ENCODE results near the gene ZNF207. TPM values are rescaled to one million over a fixed set of nuclear protein-coding genes. Genes with fewer than 3 reads are reported as not detected.
"Not testable (repeated sequence)": the region's sequence is repeated elsewhere in the genome, so short reads cannot be mapped to it uniquely, and the experiment has no call there.

Gene ZNF207
- total and polyA plus RNA-seq, 2 donors = 82.0 to 241 TPM

GRCh38 chr17:32385121-32385520 lies 35.2 kb downstream of the ZNF207 start:
- H3K36me3 ChIP-seq (ENCODE audit: insufficient read depth) = peaks cover 4% of the 10 kb centered on the region
- WGBS = 64% methylated on average over 7 of the region's 7 CpGs
- no peak overlapping the region for H3K27ac ChIP-seq (ENCODE audit: low read depth)
- DNase-seq (ENCODE audit: extremely low spot score) = no peak
- no peak overlapping the region for H3K4me3 ChIP-seq (ENCODE audit: low read depth, low read length)
- H3K4me1 ChIP-seq (ENCODE audit: insufficient read depth) = no peaks in the 10 kb centered on the region

GRCh38 chr17:32385971-32386370 lies 36.0 kb downstream of the ZNF207 start:
- no peak overlapping the region for H3K4me3 ChIP-seq (ENCODE audit: low read depth, low read length)
- peaks cover 3% of the 10 kb centered on the region for H3K36me3 ChIP-seq (ENCODE audit: insufficient read depth)
- DNase-seq (ENCODE audit: extremely low spot score) = no peak
- H3K4me1 ChIP-seq (ENCODE audit: insufficient read depth) = no peaks in the 10 kb centered on the region
- 88% methylated on average over 5 of the region's 5 CpGs for WGBS
- no peak overlapping the region for H3K27ac ChIP-seq (ENCODE audit: low read depth)

GRCh38 chr17:32386844-32387243 lies 36.9 kb downstream of the ZNF207 start:
- Histone ChIP-seq H3K4me3 (ENCODE audit: low read depth, low read length) (no peak overlapping the region), H3K36me3 (ENCODE audit: insufficient read depth) (peaks cover 2% of the 10 kb centered on the region), H3K4me1 (ENCODE audit: insufficient read depth) (no peaks in the 10 kb centered on the region), H3K27ac (ENCODE audit: low read depth) (no peak overlapping the region)
- DNase-seq (ENCODE audit: extremely low spot score) = no peak

- H3K27ac ChIP-seq (ENCODE audit: low read depth); H3K4me3 ChIP-seq (ENCODE audit: low read depth, low read length); H3K36me3 ChIP-seq (ENCODE audit: insufficient read depth); H3K4me1 ChIP-seq (ENCODE audit: insufficient read depth); DNase-seq (ENCODE audit: extremely low spot score): not testable (repeated sequence)
- WGBS = 97% methylated on average over 14 of the region's 14 CpGs
Measured at GRCh38 chr17:32388128-32388527, 38.2 kb downstream of the ZNF207 start.

GRCh38 chr17:32388613-32389459 lies 38.9 kb downstream of the ZNF207 start:
- Histone ChIP-seq H3K4me1 (ENCODE audit: insufficient read depth) (no peaks in the 10 kb centered on the region), H3K4me3 (ENCODE audit: low read depth, low read length) (no peak overlapping the region), H3K36me3 (ENCODE audit: insufficient read depth) (peaks cover 2% of the 10 kb centered on the region), H3K27ac (ENCODE audit: low read depth) (no peak overlapping the region)
- WGBS = 85% methylated on average over 6 of the region's 6 CpGs
- no peak for DNase-seq (ENCODE audit: extremely low spot score)

- WGBS = 92% methylated on average over 5 of the region's 5 CpGs
- Histone ChIP-seq H3K4me3 (ENCODE audit: low read depth, low read length) (no peak overlapping the region), H3K4me1 (ENCODE audit: insufficient read depth) (no peaks in the 10 kb centered on the region), H3K36me3 (ENCODE audit: insufficient read depth) (no peaks in the 10 kb centered on the region), H3K27ac (ENCODE audit: low read depth) (no peak overlapping the region)
- DNase-seq (ENCODE audit: extremely low spot score) = no peak
Measured at GRCh38 chr17:32393904-32394303, 43.9 kb downstream of the ZNF207 start.

- no peak overlapping the region for H3K4me3 ChIP-seq (ENCODE audit: low read depth, low read length)
- no peaks in the 10 kb centered on the region for H3K36me3 ChIP-seq (ENCODE audit: insufficient read depth)
- no peak overlapping the region for H3K27ac ChIP-seq (ENCODE audit: low read depth)
- no peak for DNase-seq (ENCODE audit: extremely low spot score)
- H3K4me1 ChIP-seq (ENCODE audit: insufficient read depth) = no peaks in the 10 kb centered on the region
- WGBS = 98% methylated on average over 5 of the region's 5 CpGs
Measured at GRCh38 chr17:32396343-32396742, 46.4 kb downstream of the ZNF207 start.

GRCh38 chr17:32398946-32399345 lies 49.0 kb downstream of the ZNF207 start:
- H3K4me3 ChIP-seq (ENCODE audit: low read depth, low read length) = no peak overlapping the region
- no peaks in the 10 kb centered on the region for H3K36me3 ChIP-seq (ENCODE audit: insufficient read depth)

GRCh38 chr17:32410085-32410484 lies 60.1 kb downstream of the ZNF207 start:
- H3K4me3 ChIP-seq (ENCODE audit: low read depth, low read length); H3K4me1 ChIP-seq (ENCODE audit: insufficient read depth); DNase-seq (ENCODE audit: extremely low spot score); H3K36me3 ChIP-seq (ENCODE audit: insufficient read depth); H3K27ac ChIP-seq (ENCODE audit: low read depth): not testable (repeated sequence)
- WGBS = 95% methylated on average over 3 of the region's 3 CpGs

More at GRCh38 chr17:32398946-32399345, 49.0 kb downstream of the ZNF207 start:
- H3K4me1 ChIP-seq (ENCODE audit: insufficient read depth) = no peaks in the 10 kb centered on the region
- H3K27ac ChIP-seq (ENCODE audit: low read depth) = no peak overlapping the region
- no peak for DNase-seq (ENCODE audit: extremely low spot score)

GRCh38 chr17:32426894-32427293 lies 76.9 kb downstream of the ZNF207 start:
- no peaks in the 10 kb centered on the region for H3K36me3 ChIP-seq (ENCODE audit: insufficient read depth)
- no peak overlapping the region for H3K4me3 ChIP-seq (ENCODE audit: low read depth, low read length)
- H3K27ac ChIP-seq (ENCODE audit: low read depth) = no peak overlapping the region
- 78% methylated on average over 4 of the region's 4 CpGs for WGBS
- no peak for DNase-seq (ENCODE audit: extremely low spot score)
- no peaks in the 10 kb centered on the region for H3K4me1 ChIP-seq (ENCODE audit: insufficient read depth)

- H3K4me3 ChIP-seq (ENCODE audit: low read depth, low read length) = no peak overlapping the region
- WGBS = 92% methylated on average over 2 of the region's 2 CpGs
- H3K4me1 ChIP-seq (ENCODE audit: insufficient read depth) = no peaks in the 10 kb centered on the region
- no peaks in the 10 kb centered on the region for H3K36me3 ChIP-seq (ENCODE audit: insufficient read depth)
- H3K27ac ChIP-seq (ENCODE audit: low read depth) = no peak overlapping the region
- DNase-seq (ENCODE audit: extremely low spot score) = no peak
Measured at GRCh38 chr17:32429598-32429997, 79.6 kb downstream of the ZNF207 start.

Small RNAs within 50 kb of the gene (small RNA-seq; reads per million reads assigned to genes)
- gene AC005899.6 = not detected

Other genes with a start within 250 kb of the ZNF207 start
- gene RHOT1, start 207.7 kb upstream of the ZNF207 start, total RNA-seq = 81.4 TPM
- gene RHOT1, start 207.7 kb upstream of the ZNF207 start, polyA plus RNA-seq = 35.8 TPM
- gene RHBDL3, start 84.3 kb upstream of the ZNF207 start, total RNA-seq = 1.9 TPM
- gene RHBDL3, start 84.3 kb upstream of the ZNF207 start, polyA plus RNA-seq = 1.9 TPM
- gene C17orf75, start 8.0 kb upstream of the ZNF207 start, total RNA-seq = 26.9 TPM
- gene C17orf75, start 8.0 kb upstream of the ZNF207 start, polyA plus RNA-seq = 12.1 TPM
- gene PSMD11, start 94.4 kb downstream of the ZNF207 start, total RNA-seq = 49.0 TPM
- 37.7 TPM for gene PSMD11, start 94.4 kb downstream of the ZNF207 start, polyA plus RNA-seq
- 1.5 TPM for gene CDK5R1, start 136.8 kb downstream of the ZNF207 start, total RNA-seq
- 0.60 TPM for gene CDK5R1, start 136.8 kb downstream of the ZNF207 start, polyA plus RNA-seq